ENCODE measurements around the gene CHST1.

The CHST1 gene

DNA sequence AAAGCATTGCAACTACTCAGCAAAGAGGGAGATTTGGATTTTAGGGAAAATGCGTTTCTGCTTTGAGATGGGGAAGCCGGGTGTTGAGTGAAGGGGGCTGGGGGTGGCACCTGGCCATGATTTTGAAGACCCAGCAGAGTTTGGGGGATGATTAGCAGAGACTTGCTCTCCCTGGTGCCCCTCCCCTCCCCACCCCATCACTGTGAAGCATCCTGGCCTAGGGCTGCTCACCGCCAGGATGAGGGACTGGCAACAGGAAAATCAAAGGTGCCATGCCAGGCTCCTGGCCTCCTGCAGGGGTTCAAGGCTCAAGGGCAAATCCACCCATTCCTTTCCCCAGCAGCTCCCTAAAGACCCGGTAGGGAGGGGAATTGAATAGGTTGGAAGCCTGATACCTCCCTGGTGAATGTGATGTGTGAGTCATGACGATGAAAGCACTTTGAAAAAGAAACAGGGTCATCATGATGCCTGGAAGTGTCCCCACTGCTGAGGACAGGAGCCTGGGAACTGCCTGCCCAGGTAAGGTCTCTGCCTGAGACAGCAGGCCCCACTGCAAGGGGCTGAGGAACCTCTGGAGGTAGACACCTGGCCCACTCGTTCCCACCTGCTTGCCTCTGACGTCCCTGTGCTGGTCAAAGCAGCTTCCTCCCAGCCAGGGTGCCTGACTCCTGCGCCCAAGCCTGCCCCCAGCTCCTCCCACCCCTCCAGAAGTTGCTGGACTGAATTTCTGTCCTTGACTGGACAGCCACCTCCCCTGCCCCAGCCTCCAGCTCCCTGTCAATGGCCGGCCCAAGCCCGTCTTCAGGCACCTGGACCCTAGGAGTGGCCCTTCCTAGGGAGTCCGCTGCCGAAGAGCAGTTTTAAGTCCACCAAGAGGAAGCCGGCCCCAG lies 1.7 kb downstream of the CHST1 start:
- TF ChIP-seq EP300 (IDR thresholded peaks at IDR 0.05; ENCODE audit: borderline replicate concordance) (no peak), CREB1 (IDR thresholded peaks at IDR 0.05; ENCODE audit: low read depth) (no peak), FOXM1 (IDR thresholded peaks at IDR 0.05; ENCODE audit: borderline replicate concordance, low read depth) (no peak), EGR1 (IDR thresholded peaks at IDR 0.05) (no peak), RAD21 (IDR thresholded peaks at IDR 0.05; ENCODE audit: low read depth) (no peak), TAF1 (IDR thresholded peaks at IDR 0.05; ENCODE audit: low read depth) (no peak), TEAD4 (IDR thresholded peaks at IDR 0.05) (no peak), YY1 (IDR thresholded peaks at IDR 0.05; ENCODE audit: low read depth) (no peak), TCF12 (IDR thresholded peaks at IDR 0.05; ENCODE audit: low read depth) (no peak), CEBPB (IDR thresholded peaks at IDR 0.05) (no peak), NFIC (IDR thresholded peaks at IDR 0.05) (no peak), ZBTB7A (IDR thresholded peaks at IDR 0.05; ENCODE audit: low read depth) (no peak)
- TF ChIP-seq, protein P1, sequence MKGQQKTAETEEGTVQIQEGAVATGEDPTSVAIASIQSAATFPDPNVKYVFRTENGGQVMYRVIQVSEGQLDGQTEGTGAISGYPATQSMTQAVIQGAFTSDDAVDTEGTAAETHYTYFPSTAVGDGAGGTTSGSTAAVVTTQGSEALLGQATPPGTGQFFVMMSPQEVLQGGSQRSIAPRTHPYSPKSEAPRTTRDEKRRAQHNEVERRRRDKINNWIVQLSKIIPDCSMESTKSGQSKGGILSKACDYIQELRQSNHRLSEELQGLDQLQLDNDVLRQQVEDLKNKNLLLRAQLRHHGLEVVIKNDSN (IDR thresholded peaks at IDR 0.05): no peak
- TF ChIP-seq, protein P2, sequence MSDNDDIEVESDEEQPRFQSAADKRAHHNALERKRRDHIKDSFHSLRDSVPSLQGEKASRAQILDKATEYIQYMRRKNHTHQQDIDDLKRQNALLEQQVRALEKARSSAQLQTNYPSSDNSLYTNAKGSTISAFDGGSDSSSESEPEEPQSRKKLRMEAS (IDR thresholded peaks at IDR 0.05): no peak
- TF ChIP-seq, protein P3, sequence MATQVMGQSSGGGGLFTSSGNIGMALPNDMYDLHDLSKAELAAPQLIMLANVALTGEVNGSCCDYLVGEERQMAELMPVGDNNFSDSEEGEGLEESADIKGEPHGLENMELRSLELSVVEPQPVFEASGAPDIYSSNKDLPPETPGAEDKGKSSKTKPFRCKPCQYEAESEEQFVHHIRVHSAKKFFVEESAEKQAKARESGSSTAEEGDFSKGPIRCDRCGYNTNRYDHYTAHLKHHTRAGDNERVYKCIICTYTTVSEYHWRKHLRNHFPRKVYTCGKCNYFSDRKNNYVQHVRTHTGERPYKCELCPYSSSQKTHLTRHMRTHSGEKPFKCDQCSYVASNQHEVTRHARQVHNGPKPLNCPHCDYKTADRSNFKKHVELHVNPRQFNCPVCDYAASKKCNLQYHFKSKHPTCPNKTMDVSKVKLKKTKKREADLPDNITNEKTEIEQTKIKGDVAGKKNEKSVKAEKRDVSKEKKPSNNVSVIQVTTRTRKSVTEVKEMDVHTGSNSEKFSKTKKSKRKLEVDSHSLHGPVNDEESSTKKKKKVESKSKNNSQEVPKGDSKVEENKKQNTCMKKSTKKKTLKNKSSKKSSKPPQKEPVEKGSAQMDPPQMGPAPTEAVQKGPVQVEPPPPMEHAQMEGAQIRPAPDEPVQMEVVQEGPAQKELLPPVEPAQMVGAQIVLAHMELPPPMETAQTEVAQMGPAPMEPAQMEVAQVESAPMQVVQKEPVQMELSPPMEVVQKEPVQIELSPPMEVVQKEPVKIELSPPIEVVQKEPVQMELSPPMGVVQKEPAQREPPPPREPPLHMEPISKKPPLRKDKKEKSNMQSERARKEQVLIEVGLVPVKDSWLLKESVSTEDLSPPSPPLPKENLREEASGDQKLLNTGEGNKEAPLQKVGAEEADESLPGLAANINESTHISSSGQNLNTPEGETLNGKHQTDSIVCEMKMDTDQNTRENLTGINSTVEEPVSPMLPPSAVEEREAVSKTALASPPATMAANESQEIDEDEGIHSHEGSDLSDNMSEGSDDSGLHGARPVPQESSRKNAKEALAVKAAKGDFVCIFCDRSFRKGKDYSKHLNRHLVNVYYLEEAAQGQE (IDR thresholded peaks at IDR 0.05; ENCODE audit: low read depth): no peak

DNA sequence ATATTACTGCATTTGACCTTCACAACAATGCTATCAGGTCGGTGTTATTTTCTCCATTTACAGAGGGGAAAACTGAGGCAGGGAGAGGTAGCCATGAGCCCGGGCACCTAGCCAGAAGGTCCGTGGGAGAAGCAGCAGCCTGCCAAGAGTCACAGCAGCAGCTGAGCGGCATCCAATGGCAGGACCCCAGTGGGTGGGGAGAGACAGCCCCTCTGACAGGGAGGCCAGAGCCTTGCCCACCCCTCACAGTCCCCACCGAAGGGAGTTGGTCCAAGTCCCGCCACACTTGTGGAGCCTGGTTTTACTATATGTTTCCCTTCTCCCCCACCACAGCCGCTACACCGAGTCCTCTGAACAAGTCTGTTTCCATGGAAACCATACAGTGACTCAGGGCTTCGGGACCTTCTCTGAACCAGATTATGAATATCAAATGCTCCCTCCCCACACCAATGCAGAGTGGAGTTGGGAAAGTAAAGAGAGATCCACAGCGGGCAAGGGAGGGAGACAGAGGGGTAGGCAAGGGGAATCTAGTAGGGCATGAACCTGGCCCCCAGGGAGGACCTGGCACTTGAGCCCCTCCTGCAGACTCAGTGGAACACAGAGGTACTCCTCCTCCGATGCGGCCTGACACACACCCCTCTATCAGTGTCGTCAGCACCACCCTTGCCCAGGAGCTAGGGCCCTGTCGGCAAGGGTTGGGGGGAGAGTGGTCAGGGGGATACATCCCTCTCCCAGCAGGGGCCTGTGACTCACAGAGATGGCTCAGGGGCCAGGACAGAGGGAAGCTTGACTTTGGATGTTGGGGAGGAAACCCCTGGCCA lies 2.5 kb downstream of the CHST1 start:
- TF ChIP-seq, protein P2 (IDR thresholded peaks at IDR 0.05): no peak
- no peak for TF ChIP-seq EP300 (IDR thresholded peaks at IDR 0.05; ENCODE audit: borderline replicate concordance)

DNA sequence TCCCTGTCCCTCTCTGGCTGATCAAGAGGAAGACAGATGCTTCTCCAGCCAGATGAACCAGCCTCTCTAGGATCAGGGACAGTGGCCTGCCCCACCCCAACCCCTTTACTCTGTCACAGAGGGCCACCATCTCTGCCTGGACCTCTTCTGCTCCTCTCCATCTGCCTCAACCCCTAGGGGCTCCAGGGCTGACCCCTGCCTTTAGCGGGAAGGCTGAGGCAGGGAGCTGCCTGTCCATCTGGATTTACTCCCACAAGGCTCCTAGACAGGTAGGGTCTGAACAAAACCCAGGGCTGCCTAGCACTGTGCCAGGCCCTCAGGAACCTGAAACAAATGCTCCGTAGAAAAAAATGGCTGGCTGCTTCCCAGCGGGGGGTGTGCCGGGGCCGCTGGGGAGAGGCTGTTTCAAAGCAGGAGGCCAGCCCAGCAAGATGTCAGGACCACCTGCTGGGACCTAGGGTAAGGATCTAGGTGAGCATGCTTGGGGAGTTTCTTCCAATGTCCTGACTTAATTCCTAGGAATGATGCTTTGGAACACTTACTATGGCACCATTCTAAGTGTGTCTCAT lies 3.2 kb downstream of the CHST1 start:
- TF ChIP-seq RAD21 (IDR thresholded peaks at IDR 0.05; ENCODE audit: low read depth) (no peak), YY1 (IDR thresholded peaks at IDR 0.05; ENCODE audit: low read depth) (no peak), EP300 (IDR thresholded peaks at IDR 0.05; ENCODE audit: borderline replicate concordance) (no peak), ZBTB7A (IDR thresholded peaks at IDR 0.05; ENCODE audit: low read depth) (no peak), TCF12 (IDR thresholded peaks at IDR 0.05; ENCODE audit: low read depth) (no peak), CEBPB (IDR thresholded peaks at IDR 0.05) (no peak), CREB1 (IDR thresholded peaks at IDR 0.05; ENCODE audit: low read depth) (no peak), NFIC (IDR thresholded peaks at IDR 0.05) (no peak), FOXM1 (IDR thresholded peaks at IDR 0.05; ENCODE audit: borderline replicate concordance, low read depth) (no peak), TEAD4 (IDR thresholded peaks at IDR 0.05) (no peak), TAF1 (IDR thresholded peaks at IDR 0.05; ENCODE audit: low read depth) (no peak)
- TF ChIP-seq, protein P3 (IDR thresholded peaks at IDR 0.05; ENCODE audit: low read depth): no peak
- TF ChIP-seq, protein P1 (IDR thresholded peaks at IDR 0.05): no peak
- TF ChIP-seq, protein P2 (IDR thresholded peaks at IDR 0.05): no peak

- TF ChIP-seq NFIC (IDR thresholded peaks at IDR 0.05): no peak
- no peak for TF ChIP-seq FOXM1 (IDR thresholded peaks at IDR 0.05; ENCODE audit: borderline replicate concordance, low read depth)
- TF ChIP-seq CEBPB (IDR thresholded peaks at IDR 0.05): no peak
These were observed 3.9 kb downstream of the CHST1 start for GRCh38 chr11:45661439-45662055.

Measured in Ishikawa (cell line).